Natural killer cell treated with Interleukin-12 subunit alpha and Interleukin-12 subunit beta and Interleukin-15 and Interleukin-18, amount 100 ng/mL, for 72 hours (primary cell): Measurements from ENCODE around the gene SKIL. TPM values are rescaled to one million over a fixed set of nuclear protein-coding genes. Genes with fewer than 3 reads are reported as not detected.

ENCODE experiments used
- ATAC-seq, 2 donors: fragments of 150-1000 bp; cut with Tn5 transposase in 1 of 2; sonication (Bioruptor Pico), chemical (Tn5 transposase) in 1 of 2; 2 replicates each; pipeline ENCODE4 v1.10.0; 2021
- DNase-seq: peaks from one replicate; pipeline ENCODE4 v3.0.0; 2022; ENCODE audit warnings: low spot score
- H3K27ac Mint-ChIP-seq, 2 donors: 1 replicate in 1 of 2; 2 replicates in 1 of 2; pipeline ENCODE4 v1.8.0; 2022; ENCODE audit warnings: mixed read lengths in 2 of 2, mild to moderate bottlenecking in 1 of 2, moderate library complexity in 1 of 2
- H3K27me3 Mint-ChIP-seq, 2 donors: 1 replicate in 1 of 2; 2 replicates in 1 of 2; pipeline ENCODE4 v1.8.0; 2022; ENCODE audit warnings: mixed read lengths in 2 of 2
- H3K36me3 Mint-ChIP-seq: one replicate; pipeline ENCODE4 v1.8.0; 2022; ENCODE audit warnings: mixed read lengths
- H3K4me1 Mint-ChIP-seq, 2 donors: 1 replicate in 1 of 2; 2 replicates in 1 of 2; pipeline ENCODE4 v1.8.0; 2022; ENCODE audit warnings: low read depth in 2 of 2, mixed read lengths in 2 of 2, mild to moderate bottlenecking in 1 of 2
- H3K4me3 Mint-ChIP-seq: one replicate; pipeline ENCODE4 v1.8.0; 2022; ENCODE audit warnings: mixed read lengths
- H3K9me3 Mint-ChIP-seq: 2 replicates; pipeline ENCODE4 v1.8.0; 2022; ENCODE audit warnings: mixed read lengths
- total RNA-seq, 2 donors: library from RNA; stranded (reverse); gene quantifications; one replicate each; pipeline ENCODE4 v1.2.3, GENCODE V29; 2022

The SKIL gene
- total RNA-seq, 2 donors from 2014 or later = 40.0 to 41.0 TPM

DNA sequence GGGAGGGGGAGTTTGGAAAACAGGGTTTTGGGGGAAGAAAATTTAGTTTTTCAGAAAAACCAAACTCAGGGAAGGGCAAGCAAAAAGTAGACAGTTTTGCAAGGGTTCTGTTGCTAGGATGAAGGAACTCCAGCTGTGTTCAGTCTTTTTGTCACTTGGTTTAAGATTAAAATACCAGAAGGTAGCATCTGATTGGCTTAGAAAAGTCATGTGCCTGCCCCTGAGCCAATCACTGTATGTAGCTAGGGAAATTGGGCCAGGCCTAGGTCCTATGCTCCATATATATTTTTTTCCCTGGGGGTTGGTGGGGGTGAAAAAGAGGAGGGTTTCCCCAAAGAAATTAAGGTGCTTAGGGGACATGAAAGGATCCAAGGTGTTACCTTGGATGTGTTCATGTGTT lies 85.4 kb downstream of the SKIL start:
- no peak for ATAC-seq
- Mint-ChIP-seq H3K27ac (no peak overlapping the region), H3K9me3 (no peaks in the 10 kb centered on the region), H3K4me1 (no peaks in the 10 kb centered on the region), H3K36me3 (no peaks in the 10 kb centered on the region), H3K4me3 (no peak overlapping the region), H3K27me3 (peaks cover 14 to 17% of the 10 kb centered on the region in 2 donors)
- DNase-seq = no peak

DNA sequence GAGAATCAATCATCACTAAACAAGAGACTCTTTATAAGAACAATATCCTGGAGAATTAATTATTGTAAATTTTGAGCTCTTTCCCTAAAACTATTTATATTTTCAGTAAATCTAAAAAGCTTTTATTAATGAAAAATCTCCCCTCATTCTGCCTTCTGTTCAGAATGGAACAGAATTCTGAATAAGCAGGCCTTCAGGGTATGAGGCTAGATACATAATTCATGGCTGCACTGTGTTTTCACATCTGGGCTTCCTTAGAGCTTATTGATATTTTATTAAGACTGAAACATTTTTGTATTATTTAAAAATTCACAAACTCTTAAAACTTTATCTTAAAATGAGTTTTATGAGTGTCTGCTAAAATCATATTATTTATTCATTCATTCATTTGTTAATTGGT lies 85.9 kb downstream of the SKIL start:
- no peaks in the 10 kb centered on the region for H3K36me3 Mint-ChIP-seq
- H3K4me3 Mint-ChIP-seq = no peak overlapping the region
- H3K27me3 Mint-ChIP-seq = peaks cover 16 to 17% of the 10 kb centered on the region in 2 donors
- no peaks in the 10 kb centered on the region for H3K4me1 Mint-ChIP-seq
- ATAC-seq (no peak), DNase-seq (no peak)
- no peak overlapping the region for H3K27ac Mint-ChIP-seq
- no peaks in the 10 kb centered on the region for H3K9me3 Mint-ChIP-seq

Other genes starting within 250 kb of the SKIL start
- 10 to 100 TPM; 53.2 to 77.6 TPM for gene PHC3, start 176.0 kb upstream of the SKIL start, total RNA-seq
- gene PRKCI, start 135.3 kb upstream of the SKIL start, total RNA-seq = 10 to 100 TPM; 12.4 to 26.3 TPM
- under 1 TPM in 1 of 2 donors, not detected in 1; 0.53 TPM for gene CLDN11, start 61.2 kb downstream of the SKIL start, total RNA-seq
- gene SLC7A14, start 228.4 kb downstream of the SKIL start, total RNA-seq = not detected